Measurements from ENCODE around the gene ANAPC7. TPM values are rescaled to one million over a fixed set of nuclear protein-coding genes. Genes with fewer than 3 reads are reported as not detected.
A peak's percentile ranks its signal among the peaks of the same experiment; 100 is the strongest.
"Not testable (repeated sequence)": the region's sequence is repeated elsewhere in the genome, so short reads cannot be mapped to it uniquely, and the experiment has no call there.

Gene ANAPC7
- total and polyA plus RNA-seq, 2 of the 13 experiments (the other 11 are each of a cell fraction or from before 2014, with no cell fraction given): 40.0 to 69.1 TPM

DNA sequence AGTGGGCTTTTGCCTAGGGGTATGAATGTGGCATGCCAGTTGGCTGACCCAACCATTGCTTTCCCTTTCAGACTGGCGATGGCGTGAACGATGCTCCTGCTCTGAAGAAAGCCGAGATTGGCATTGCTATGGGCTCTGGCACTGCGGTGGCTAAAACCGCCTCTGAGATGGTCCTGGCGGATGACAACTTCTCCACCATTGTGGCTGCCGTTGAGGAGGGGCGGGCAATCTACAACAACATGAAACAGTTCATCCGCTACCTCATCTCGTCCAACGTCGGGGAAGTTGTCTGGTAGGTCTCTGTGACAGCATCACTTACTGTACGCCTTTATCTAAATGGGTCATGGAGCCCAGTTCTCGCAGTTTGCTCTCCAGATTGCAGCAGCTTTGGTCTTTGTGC is 61.4 kb downstream of the ANAPC7 start:
- Histone ChIP-seq H3K9ac (ENCODE audit: insufficient read depth, low read depth, low read length) (no peak overlapping the region), H3K4me3 (replicated peaks in 1 of 3; ENCODE audit: insufficient read depth in 1 of 3, low read depth in 2 of 3, low read length in 3 of 3) (no peak overlapping the region), H3K27ac (ENCODE audit: extremely low read length, insufficient read depth, low read length) (no peak overlapping the region), H3K4me2 (ENCODE audit: low read depth, low read length) (no peak overlapping the region), H4K20me1 (ENCODE audit: insufficient read depth, low read length) (no peaks in the 10 kb centered on the region), H3K9me3 (ENCODE audit: low read length) (no peaks in the 10 kb centered on the region), H2AFZ (ENCODE audit: low read length) (no peak overlapping the region), H3K36me3 (replicated peaks in 1 of 2; ENCODE audit: control insufficient read depth in 1 of 2, insufficient read depth in 2 of 2, low read length in 2 of 2) (peaks cover 36 to 89% of the 10 kb centered on the region in 2 experiments), H3K4me1 (ENCODE audit: insufficient read depth, low read length) (peaks cover 47% of the 10 kb centered on the region), H3K79me2 (ENCODE audit: insufficient read depth, low read length) (no peaks in the 10 kb centered on the region), H3K27me3 (ENCODE audit: control insufficient read depth in 1 of 2, insufficient read depth in 2 of 2, low read length in 2 of 2) (no peaks in the 10 kb centered on the region)
- CTCF ChIA-PET (ENCODE audit: low intra/inter-chr PET ratio, low total read pairs): no interaction called here
- in situ Hi-C loops (cut with HindIII; ENCODE audit: extremely low pct_ligation_motif_present, low pct_unique_long_range_greater_than_20kb) (no loop called here), intact Hi-C loops (cut with micrococcal nuclease; ENCODE audit: unreplicated experiment) (no loop called here)
- DNase-seq (ENCODE audit: low spot score) (no peak), FAIRE-seq (no peak), ATAC-seq (no peak)
- TF ChIP-seq RBM22 (optimal IDR thresholded peaks at IDR 0.05; ENCODE audit: low read length) (peak; percentile 65), PHB2 (IDR thresholded peaks at IDR 0.05; ENCODE audit: partially characterized antibody) (no peak)
- 97% methylated on average over 15 of the region's 15 CpGs for WGBS (ENCODE audit: low lambda C conversion rate)
- BruUV-seq (replicated peaks): no TSS peak
- POLR2A ChIA-PET: no interaction called here

GRCh38 chr12:110340706-110341105 is 62.8 kb downstream of the ANAPC7 start:
- FAIRE-seq: no peak
- POLR2A ChIA-PET: interaction anchor here (1.4 to 1.8 kb wide), 2 partner anchors 10 to 94 kb away, joined by 3 read pairs; no protein-coding TSS in a partner anchor
- TF ChIP-seq ZNF547 (CRISPR knock-in tag; IDR thresholded peaks at IDR 0.05) (no peak), RBM22 (optimal IDR thresholded peaks at IDR 0.05; ENCODE audit: low read length) (peak; percentile 67), ETV6 (CRISPR knock-in tag; conservative IDR thresholded peaks at IDR 0.05) (no peak), POGZ (CRISPR knock-in tag; IDR thresholded peaks at IDR 0.05) (no peak), AGO2 (optimal IDR thresholded peaks at IDR 0.05; ENCODE audit: low read depth, low read length) (peak; percentile 62), ZNF230 (CRISPR knock-in tag; IDR thresholded peaks at IDR 0.05) (no peak), BATF2 (CRISPR knock-in tag; IDR thresholded peaks at IDR 0.05) (no peak)
- BruUV-seq (replicated peaks): no TSS peak
- DNase-seq (ENCODE audit: low spot score): no peak
- 90% methylated on average over 15 of the region's 18 CpGs for WGBS (ENCODE audit: low lambda C conversion rate)
- Histone ChIP-seq H2AFZ (ENCODE audit: low read length) (no peak overlapping the region), H3K36me3 (replicated peaks in 1 of 2; ENCODE audit: control insufficient read depth in 1 of 2, insufficient read depth in 2 of 2, low read length in 2 of 2) (peaks cover 39 to 92% of the 10 kb centered on the region in 2 experiments), H3K4me1 (ENCODE audit: insufficient read depth, low read length) (peaks cover 58% of the 10 kb centered on the region), H4K20me1 (ENCODE audit: insufficient read depth, low read length) (no peaks in the 10 kb centered on the region), H3K4me3 (replicated peaks in 1 of 3; ENCODE audit: insufficient read depth in 1 of 3, low read depth in 2 of 3, low read length in 3 of 3) (no peak overlapping the region), H3K79me2 (ENCODE audit: insufficient read depth, low read length) (no peaks in the 10 kb centered on the region), H3K27ac (ENCODE audit: extremely low read length, insufficient read depth, low read length) (no peak overlapping the region), H3K9ac (ENCODE audit: insufficient read depth, low read depth, low read length) (no peak overlapping the region), H3K9me3 (ENCODE audit: low read length) (no peaks in the 10 kb centered on the region), H3K4me2 (ENCODE audit: low read depth, low read length) (no peak overlapping the region), H3K27me3 (ENCODE audit: control insufficient read depth in 1 of 2, insufficient read depth in 2 of 2, low read length in 2 of 2) (no peaks in the 10 kb centered on the region)
- in situ Hi-C loops (cut with HindIII; ENCODE audit: extremely low pct_ligation_motif_present, low pct_unique_long_range_greater_than_20kb): no loop called here
- CTCF ChIA-PET (ENCODE audit: low intra/inter-chr PET ratio, low total read pairs): no interaction called here
- ATAC-seq: no peak
- intact Hi-C loops (cut with micrococcal nuclease; ENCODE audit: unreplicated experiment): no loop called here

GRCh38 chr12:110340261-110340660 is 63.2 kb downstream of the ANAPC7 start:
- intact Hi-C loops (cut with micrococcal nuclease; ENCODE audit: unreplicated experiment); H3K79me2 ChIP-seq (ENCODE audit: insufficient read depth, low read length); H2AFZ ChIP-seq (ENCODE audit: low read length); CTCF ChIA-PET (ENCODE audit: low intra/inter-chr PET ratio, low total read pairs); H3K4me2 ChIP-seq (ENCODE audit: low read depth, low read length); H3K4me3 ChIP-seq (replicated peaks in 1 of 3; ENCODE audit: insufficient read depth in 1 of 3, low read depth in 2 of 3, low read length in 3 of 3); H3K27ac ChIP-seq (ENCODE audit: extremely low read length, insufficient read depth, low read length); FAIRE-seq; ATAC-seq; H3K27me3 ChIP-seq (ENCODE audit: control insufficient read depth in 1 of 2, insufficient read depth in 2 of 2, low read length in 2 of 2); H4K20me1 ChIP-seq (ENCODE audit: insufficient read depth, low read length); BruUV-seq (replicated peaks); DNase-seq (ENCODE audit: low spot score); in situ Hi-C loops (cut with HindIII; ENCODE audit: extremely low pct_ligation_motif_present, low pct_unique_long_range_greater_than_20kb); H3K9me3 ChIP-seq (ENCODE audit: low read length); H3K9ac ChIP-seq (ENCODE audit: insufficient read depth, low read depth, low read length): not testable (repeated sequence)
- 99% methylated on average over 8 of the region's 8 CpGs for WGBS (ENCODE audit: low lambda C conversion rate)
- Histone ChIP-seq H3K36me3 (replicated peaks in 1 of 2; ENCODE audit: control insufficient read depth in 1 of 2, insufficient read depth in 2 of 2, low read length in 2 of 2) (peaks cover 39 to 92% of the 10 kb centered on the region in 2 experiments), H3K4me1 (ENCODE audit: insufficient read depth, low read length) (peaks cover 54% of the 10 kb centered on the region)
- POLR2A ChIA-PET: interaction anchor here (1.4 to 1.8 kb wide), 2 partner anchors 9 to 93 kb away, joined by 3 read pairs; no protein-coding TSS in a partner anchor

All from HepG2 (cell line).